ENCODE measurements around the gene TAF4B. TPM values are rescaled to one million over a fixed set of nuclear protein-coding genes. Genes with fewer than 3 reads are reported as not detected.

TAF4B gene
- polyA plus RNA-seq, 1 donor from 2014 or later = 0.38 TPM

DNA sequence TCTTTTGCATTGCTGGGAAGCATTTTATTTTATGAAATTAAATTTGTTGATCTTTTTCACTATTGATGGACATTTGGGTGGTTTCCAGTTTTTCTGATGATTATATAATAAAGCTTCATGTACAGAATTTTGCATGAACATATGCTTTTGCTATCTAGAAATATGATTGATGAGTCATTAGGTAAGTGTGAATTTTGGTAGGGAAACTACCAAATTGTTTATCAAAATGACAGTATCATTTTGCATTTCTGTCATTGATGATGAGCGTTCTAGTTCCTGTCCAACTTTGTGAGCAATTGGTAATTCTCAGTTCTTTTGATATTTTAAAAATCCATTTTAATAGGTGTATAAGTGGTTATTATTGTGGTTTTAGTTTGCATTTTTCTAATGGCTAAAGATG lies 67.7 kb downstream of the TAF4B start:
- H3F3A ChIP-seq (ENCODE audit: insufficient read depth, low read length, poor library complexity, severe bottlenecking) = no peaks in the 10 kb centered on the region
- H3K4me2 ChIP-seq (ENCODE audit: low read length) = no peak overlapping the region
- H3K9ac ChIP-seq (ENCODE audit: low read length) = no peak overlapping the region
- H3K27me3 ChIP-seq (ENCODE audit: insufficient read depth, low read depth, low read length) = no peaks in the 10 kb centered on the region
- H3K27ac ChIP-seq (ENCODE audit: low read length) = no peak overlapping the region
- no peaks in the 10 kb centered on the region for H4K20me1 ChIP-seq (ENCODE audit: insufficient read depth)
- H3K36me3 ChIP-seq (ENCODE audit: insufficient read depth, low read length) = no peaks in the 10 kb centered on the region
- H3K4me3 ChIP-seq (ENCODE audit: low read length) = no peak overlapping the region
- no peak for TF ChIP-seq MXI1 (conservative IDR thresholded peaks at IDR 0.05; ENCODE audit: poor library complexity, severe bottlenecking)
- no peak for TF ChIP-seq EP300 (conservative IDR thresholded peaks at IDR 0.05; ENCODE audit: poor library complexity, severe bottlenecking)
- TF ChIP-seq, protein P1, sequence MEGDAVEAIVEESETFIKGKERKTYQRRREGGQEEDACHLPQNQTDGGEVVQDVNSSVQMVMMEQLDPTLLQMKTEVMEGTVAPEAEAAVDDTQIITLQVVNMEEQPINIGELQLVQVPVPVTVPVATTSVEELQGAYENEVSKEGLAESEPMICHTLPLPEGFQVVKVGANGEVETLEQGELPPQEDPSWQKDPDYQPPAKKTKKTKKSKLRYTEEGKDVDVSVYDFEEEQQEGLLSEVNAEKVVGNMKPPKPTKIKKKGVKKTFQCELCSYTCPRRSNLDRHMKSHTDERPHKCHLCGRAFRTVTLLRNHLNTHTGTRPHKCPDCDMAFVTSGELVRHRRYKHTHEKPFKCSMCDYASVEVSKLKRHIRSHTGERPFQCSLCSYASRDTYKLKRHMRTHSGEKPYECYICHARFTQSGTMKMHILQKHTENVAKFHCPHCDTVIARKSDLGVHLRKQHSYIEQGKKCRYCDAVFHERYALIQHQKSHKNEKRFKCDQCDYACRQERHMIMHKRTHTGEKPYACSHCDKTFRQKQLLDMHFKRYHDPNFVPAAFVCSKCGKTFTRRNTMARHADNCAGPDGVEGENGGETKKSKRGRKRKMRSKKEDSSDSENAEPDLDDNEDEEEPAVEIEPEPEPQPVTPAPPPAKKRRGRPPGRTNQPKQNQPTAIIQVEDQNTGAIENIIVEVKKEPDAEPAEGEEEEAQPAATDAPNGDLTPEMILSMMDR (IDR thresholded peaks at IDR 0.05; ENCODE audit: poor library complexity, severe bottlenecking) = no peak
- TF ChIP-seq SMC3 (conservative IDR thresholded peaks at IDR 0.05; ENCODE audit: poor library complexity) = no peak
- TF ChIP-seq TAF1 (IDR thresholded peaks at IDR 0.05; ENCODE audit: low read depth) = no peak
- TF ChIP-seq EZH2 (IDR thresholded peaks at IDR 0.05; ENCODE audit: borderline replicate concordance, insufficient read depth, low read length, poor library complexity, severe bottlenecking) = no peak
- TF ChIP-seq POLR2AphosphoS5 (IDR thresholded peaks at IDR 0.05) = no peak
- no peak for TF ChIP-seq REST (IDR thresholded peaks at IDR 0.05; ENCODE audit: borderline replicate concordance)
- no peak for TF ChIP-seq RAD21 (conservative IDR thresholded peaks at IDR 0.05)
- H2AFZ ChIP-seq (ENCODE audit: low read depth, low read length) = no peak overlapping the region
- no peaks in the 10 kb centered on the region for H3K9me3 ChIP-seq (ENCODE audit: low read length)
- no peaks in the 10 kb centered on the region for H3K9me2 ChIP-seq (ENCODE audit: insufficient read depth, low read length)
- no peaks in the 10 kb centered on the region for H3K79me2 ChIP-seq (replicated peaks; ENCODE audit: insufficient read depth, low read length)

GRCh38 chr18:26298107-26298506 lies 71.9 kb downstream of the TAF4B start:
- H3K79me2 ChIP-seq (replicated peaks; ENCODE audit: insufficient read depth, low read length) = no peaks in the 10 kb centered on the region
- H3K9me3 ChIP-seq (ENCODE audit: low read length) = no peaks in the 10 kb centered on the region
- no peak overlapping the region for H3K4me2 ChIP-seq (ENCODE audit: low read length)
- H3K27ac ChIP-seq (ENCODE audit: low read length) = no peak overlapping the region
- no peaks in the 10 kb centered on the region for H3F3A ChIP-seq (ENCODE audit: insufficient read depth, low read length, poor library complexity, severe bottlenecking)
- H4K20me1 ChIP-seq (ENCODE audit: insufficient read depth) = no peaks in the 10 kb centered on the region
- H3K4me3 ChIP-seq (ENCODE audit: low read length) = no peak overlapping the region
- H3K27me3 ChIP-seq (ENCODE audit: insufficient read depth, low read depth, low read length) = no peaks in the 10 kb centered on the region
- H3K36me3 ChIP-seq (ENCODE audit: insufficient read depth, low read length) = no peaks in the 10 kb centered on the region
- TF ChIP-seq EP300 (conservative IDR thresholded peaks at IDR 0.05; ENCODE audit: poor library complexity, severe bottlenecking) = no peak
- no peak for TF ChIP-seq MXI1 (conservative IDR thresholded peaks at IDR 0.05; ENCODE audit: poor library complexity, severe bottlenecking)
- no peak for TF ChIP-seq TAF1 (IDR thresholded peaks at IDR 0.05; ENCODE audit: low read depth)
- no peak for TF ChIP-seq EZH2 (IDR thresholded peaks at IDR 0.05; ENCODE audit: borderline replicate concordance, insufficient read depth, low read length, poor library complexity, severe bottlenecking)
- TF ChIP-seq REST (IDR thresholded peaks at IDR 0.05; ENCODE audit: borderline replicate concordance) = no peak
- TF ChIP-seq, protein P1 (IDR thresholded peaks at IDR 0.05; ENCODE audit: poor library complexity, severe bottlenecking) = no peak
- no peak for TF ChIP-seq SMC3 (conservative IDR thresholded peaks at IDR 0.05; ENCODE audit: poor library complexity)
- no peak for TF ChIP-seq POLR2AphosphoS5 (IDR thresholded peaks at IDR 0.05)
- TF ChIP-seq RAD21 (conservative IDR thresholded peaks at IDR 0.05) = no peak
- no peaks in the 10 kb centered on the region for H3K9me2 ChIP-seq (ENCODE audit: insufficient read depth, low read length)
- H3K9ac ChIP-seq (ENCODE audit: low read length) = no peak overlapping the region
- H2AFZ ChIP-seq (ENCODE audit: low read depth, low read length) = no peak overlapping the region
